Measurements from ENCODE around the gene ATP6V0A4. TPM values are rescaled to one million over a fixed set of nuclear protein-coding genes. Genes with fewer than 3 reads are reported as not detected.

Gene ATP6V0A4
- total RNA-seq, 2 donors from 2014 or later, result 0.38 to 0.74 TPM

DNA sequence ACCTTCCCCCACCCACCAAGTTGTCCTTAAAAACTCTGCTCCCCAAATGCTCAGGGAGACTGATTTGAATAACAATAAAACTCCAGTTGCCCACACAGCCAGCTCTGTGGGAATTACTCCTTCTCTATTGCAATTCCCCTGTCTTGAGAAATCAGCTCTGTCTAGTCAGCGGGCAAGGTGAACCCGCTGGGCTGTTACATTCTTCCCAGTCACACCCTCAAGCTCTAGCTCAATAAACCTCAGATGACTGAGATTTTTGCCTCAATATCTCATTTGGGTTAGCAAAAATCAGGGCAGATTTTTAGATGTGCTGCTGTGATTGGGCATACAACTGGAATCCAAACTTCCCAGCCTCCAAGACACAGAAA, 129.8 kb downstream of the ATP6V0A4 start:
- Mint-ChIP-seq H3K4me1 (ENCODE audit: low read depth) (peaks cover 13% of the 10 kb centered on the region), H3K9me3 (peaks cover 0 to 3% of the 10 kb centered on the region in 2 donors), H3K27ac (no peak overlapping the region), H3K36me3 (ENCODE audit: insufficient read depth in 2 of 2) (no peaks in the 10 kb centered on the region), H3K27me3 (ENCODE audit: low read depth) (peaks cover 6% of the 10 kb centered on the region), H3K4me3 (no peak overlapping the region)
- no peak for DNase-seq
- ATAC-seq (replicated peaks in 1 of 2), result no peak

DNA sequence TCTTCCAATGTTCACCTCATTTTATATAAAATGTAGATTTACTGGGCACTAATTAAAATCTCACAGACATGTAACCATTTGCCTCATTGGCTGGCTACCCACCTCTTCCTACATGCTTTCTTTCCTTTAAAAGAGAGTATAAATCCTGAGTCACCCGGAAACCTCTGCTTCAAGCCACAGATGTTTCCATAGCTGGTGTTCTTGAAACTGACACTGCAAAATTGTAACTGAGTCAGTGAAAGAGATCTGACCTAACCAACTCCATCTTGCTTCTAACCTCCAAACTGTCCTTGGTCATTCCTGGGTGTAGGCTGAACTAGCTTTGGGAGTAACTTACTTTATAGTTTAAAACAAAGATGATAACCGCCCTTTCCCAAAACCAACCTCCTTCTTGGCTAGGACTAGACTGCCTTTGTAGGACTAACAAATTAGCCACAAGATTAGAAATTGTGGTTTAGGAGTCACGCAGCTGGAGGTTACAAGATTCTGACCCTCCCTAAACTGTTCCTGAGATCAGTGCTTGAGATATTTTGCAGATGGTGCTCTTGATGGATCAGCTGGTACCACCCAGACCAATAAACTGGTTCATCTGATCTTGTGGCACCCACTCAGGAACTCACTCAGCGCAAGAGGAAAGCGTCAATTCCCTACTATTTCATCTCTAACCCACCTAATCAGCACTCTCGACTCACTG, 130.3 kb downstream of the ATP6V0A4 start:
- H3K4me1 Mint-ChIP-seq (ENCODE audit: low read depth), result peaks cover 13% of the 10 kb centered on the region
- H3K9me3 Mint-ChIP-seq, result peaks cover 0 to 3% of the 10 kb centered on the region in 2 donors
- DNase-seq (peak in 1 of 2 donors; percentile 4), ATAC-seq (replicated peaks in 1 of 2) (peak; percentile 57 to 73)
- H3K27ac Mint-ChIP-seq, result peak overlapping the region; percentile 81
- no peaks in the 10 kb centered on the region for H3K36me3 Mint-ChIP-seq (ENCODE audit: insufficient read depth in 2 of 2)
- H3K4me3 Mint-ChIP-seq, result peak overlapping the region in 1 of 2 donors; percentile 50
- peaks cover 9% of the 10 kb centered on the region for H3K27me3 Mint-ChIP-seq (ENCODE audit: low read depth)

DNA sequence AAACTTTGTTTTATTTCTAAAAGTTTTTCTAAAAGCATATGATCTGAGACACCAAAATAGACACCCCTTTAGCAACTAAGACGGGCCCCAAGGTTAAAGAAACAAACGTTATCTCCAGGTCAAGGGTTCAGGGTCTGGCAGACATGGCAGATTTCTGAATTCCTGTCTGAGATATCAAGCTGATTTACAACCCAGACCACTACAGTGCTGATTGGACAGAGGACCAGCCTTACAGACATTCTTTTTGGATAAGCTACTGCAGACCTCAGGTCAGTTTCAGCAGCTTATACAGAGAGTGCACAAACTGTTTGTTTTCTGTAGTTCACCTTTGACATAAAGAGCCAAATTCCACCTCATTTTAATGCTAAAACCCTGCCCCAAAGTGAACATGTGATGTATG, 131.6 kb downstream of the ATP6V0A4 start:
- no peak for ATAC-seq (replicated peaks in 1 of 2)
- H3K27ac Mint-ChIP-seq, result no peak overlapping the region
- no peak overlapping the region for H3K4me3 Mint-ChIP-seq
- peaks cover 12% of the 10 kb centered on the region for H3K27me3 Mint-ChIP-seq (ENCODE audit: low read depth)
- DNase-seq, result no peak
- peaks cover 13% of the 10 kb centered on the region for H3K4me1 Mint-ChIP-seq (ENCODE audit: low read depth)
- peaks cover 0 to 3% of the 10 kb centered on the region in 2 donors for H3K9me3 Mint-ChIP-seq
- H3K36me3 Mint-ChIP-seq (ENCODE audit: insufficient read depth in 2 of 2), result no peaks in the 10 kb centered on the region

DNA sequence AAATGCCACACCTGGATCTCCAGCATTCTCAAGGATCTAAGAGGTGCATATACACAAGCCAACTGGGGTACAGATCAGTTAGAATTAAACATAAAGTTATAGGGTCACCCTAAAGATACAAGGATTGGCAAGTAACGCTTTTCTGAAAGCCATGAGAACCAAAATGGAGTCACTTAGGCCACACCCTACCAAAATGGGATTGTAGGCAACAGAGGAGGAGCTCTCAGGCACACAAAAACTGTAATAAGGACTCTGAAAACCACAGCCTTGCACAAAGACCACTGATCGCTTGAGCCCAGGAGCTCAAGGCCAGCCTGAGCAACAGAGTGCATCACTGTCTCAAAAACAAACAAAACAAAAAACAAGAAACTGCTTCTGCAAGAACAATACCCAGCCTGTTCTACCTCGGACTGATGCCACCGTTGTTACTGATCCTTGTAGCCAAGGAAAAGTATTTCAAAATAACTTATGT, 132.3 kb downstream of the ATP6V0A4 start:
- ATAC-seq (replicated peaks in 1 of 2), result no peak
- no peak overlapping the region for H3K27ac Mint-ChIP-seq
- DNase-seq, result no peak
- peaks cover 0 to 3% of the 10 kb centered on the region in 2 donors for H3K9me3 Mint-ChIP-seq
- no peaks in the 10 kb centered on the region for H3K36me3 Mint-ChIP-seq (ENCODE audit: insufficient read depth in 2 of 2)
- H3K4me3 Mint-ChIP-seq, result no peak overlapping the region
- H3K27me3 Mint-ChIP-seq (ENCODE audit: low read depth), result peaks cover 12% of the 10 kb centered on the region
- peaks cover 13% of the 10 kb centered on the region for H3K4me1 Mint-ChIP-seq (ENCODE audit: low read depth)

DNA sequence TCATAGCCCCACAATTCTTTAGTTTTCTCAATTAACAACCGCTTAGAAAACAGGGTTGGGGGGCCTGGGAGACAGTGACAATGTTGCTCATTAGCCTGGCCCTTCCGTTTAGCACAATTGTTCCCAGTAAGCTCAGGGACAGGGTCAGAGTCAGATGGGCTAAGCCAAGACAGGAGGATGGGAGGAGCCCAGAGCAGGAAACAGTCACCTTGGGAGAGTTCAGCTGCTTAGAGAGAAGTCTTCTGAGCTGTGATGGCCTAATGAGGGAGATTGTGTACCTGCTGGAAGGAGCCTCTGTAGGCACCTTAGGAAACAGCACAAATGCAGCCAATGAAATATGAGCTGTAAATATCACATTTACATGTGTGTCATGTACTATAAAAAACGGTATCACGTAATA, 132.7 kb downstream of the ATP6V0A4 start:
- ATAC-seq (replicated peaks in 1 of 2) (no peak), DNase-seq (no peak)
- Mint-ChIP-seq H3K36me3 (ENCODE audit: insufficient read depth in 2 of 2) (no peaks in the 10 kb centered on the region), H3K4me1 (ENCODE audit: low read depth) (peaks cover 13% of the 10 kb centered on the region), H3K27ac (no peak overlapping the region), H3K4me3 (peak overlapping the region; percentile 57 to 65), H3K27me3 (ENCODE audit: low read depth) (peaks cover 12% of the 10 kb centered on the region), H3K9me3 (peaks cover 0 to under 1% of the 10 kb centered on the region in 2 donors)

DNA sequence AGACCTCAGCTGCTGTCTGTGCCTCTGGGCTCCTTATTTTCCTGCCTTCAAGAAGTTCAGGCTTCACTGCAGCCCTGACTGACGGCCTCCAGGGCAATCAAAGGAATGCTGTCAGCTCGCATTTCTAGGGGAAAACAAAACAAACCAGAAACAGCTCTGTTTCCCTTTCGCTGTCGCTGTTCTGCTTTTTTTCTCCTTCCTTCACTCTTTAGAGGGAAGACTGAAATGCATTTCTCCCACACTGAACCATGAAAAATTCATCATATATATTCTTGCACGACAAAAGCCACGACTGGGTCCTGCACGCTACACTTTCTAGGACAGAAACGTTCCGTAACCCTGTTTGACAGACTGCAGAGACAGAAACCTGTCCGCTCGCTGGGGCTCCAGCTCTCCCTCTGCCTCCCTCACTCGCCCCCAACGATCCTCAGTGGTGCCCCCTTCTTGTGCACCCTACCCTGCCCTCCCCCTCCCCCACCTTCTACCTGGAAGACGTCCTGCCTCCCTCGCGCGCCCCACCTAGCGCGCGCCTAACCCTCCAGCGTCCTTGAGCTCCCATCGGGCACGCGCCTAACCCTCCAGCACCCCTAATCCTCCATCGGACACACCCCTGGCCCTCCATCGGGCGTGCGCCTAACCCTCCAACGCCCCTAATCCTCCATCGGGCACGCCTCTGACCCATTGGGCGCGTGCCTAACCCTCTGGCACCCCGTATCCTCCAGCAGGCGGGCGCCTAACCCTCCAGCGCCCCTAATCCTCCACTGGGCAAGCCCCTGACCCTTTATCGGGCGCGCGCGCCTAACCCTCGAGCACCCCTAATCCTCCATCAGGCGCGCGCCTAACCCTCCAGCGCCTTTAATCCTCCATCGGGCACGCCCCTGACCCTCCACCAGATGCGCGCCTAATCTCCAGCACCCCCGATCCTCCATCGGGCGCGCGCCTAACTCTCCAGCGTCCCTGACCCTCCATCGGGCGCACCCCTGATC, 134.0 kb downstream of the ATP6V0A4 start:
- peak overlapping the region; percentile 70 to 85 for H3K4me3 Mint-ChIP-seq
- peaks cover 12% of the 10 kb centered on the region for H3K27me3 Mint-ChIP-seq (ENCODE audit: low read depth)
- H3K4me1 Mint-ChIP-seq (ENCODE audit: low read depth), result peaks cover 13% of the 10 kb centered on the region
- H3K36me3 Mint-ChIP-seq (ENCODE audit: insufficient read depth in 2 of 2), result no peaks in the 10 kb centered on the region
- ATAC-seq (replicated peaks in 1 of 2) (peak; percentile 21 to 39), DNase-seq (peak in 1 of 2 donors; percentile 8)
- H3K9me3 Mint-ChIP-seq, result no peaks in the 10 kb centered on the region
- H3K27ac Mint-ChIP-seq, result no peak overlapping the region

DNA sequence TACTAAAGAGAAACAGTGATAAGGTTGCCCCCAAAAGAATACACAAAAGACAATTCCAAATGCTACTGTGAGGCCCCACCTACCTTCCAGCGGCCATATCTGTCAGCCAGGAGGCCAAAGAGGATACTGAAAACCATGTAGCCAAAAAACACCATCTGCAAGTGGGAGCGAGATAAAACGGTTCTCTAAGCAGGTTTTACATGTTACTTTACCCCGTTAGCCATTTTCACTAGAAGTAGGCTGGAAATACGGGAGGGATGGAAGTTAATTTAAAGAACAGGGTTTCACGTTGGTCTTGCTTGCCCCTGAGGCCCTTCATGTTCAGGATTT, 135.0 kb downstream of the ATP6V0A4 start:
- ATAC-seq (replicated peaks in 1 of 2), result no peak
- Mint-ChIP-seq H3K27ac (no peak overlapping the region), H3K36me3 (ENCODE audit: insufficient read depth in 2 of 2) (no peaks in the 10 kb centered on the region), H3K4me1 (ENCODE audit: low read depth) (peaks cover 8% of the 10 kb centered on the region), H3K4me3 (no peak overlapping the region), H3K27me3 (ENCODE audit: low read depth) (peaks cover 12% of the 10 kb centered on the region), H3K9me3 (no peaks in the 10 kb centered on the region)
- no peak for DNase-seq

DNA sequence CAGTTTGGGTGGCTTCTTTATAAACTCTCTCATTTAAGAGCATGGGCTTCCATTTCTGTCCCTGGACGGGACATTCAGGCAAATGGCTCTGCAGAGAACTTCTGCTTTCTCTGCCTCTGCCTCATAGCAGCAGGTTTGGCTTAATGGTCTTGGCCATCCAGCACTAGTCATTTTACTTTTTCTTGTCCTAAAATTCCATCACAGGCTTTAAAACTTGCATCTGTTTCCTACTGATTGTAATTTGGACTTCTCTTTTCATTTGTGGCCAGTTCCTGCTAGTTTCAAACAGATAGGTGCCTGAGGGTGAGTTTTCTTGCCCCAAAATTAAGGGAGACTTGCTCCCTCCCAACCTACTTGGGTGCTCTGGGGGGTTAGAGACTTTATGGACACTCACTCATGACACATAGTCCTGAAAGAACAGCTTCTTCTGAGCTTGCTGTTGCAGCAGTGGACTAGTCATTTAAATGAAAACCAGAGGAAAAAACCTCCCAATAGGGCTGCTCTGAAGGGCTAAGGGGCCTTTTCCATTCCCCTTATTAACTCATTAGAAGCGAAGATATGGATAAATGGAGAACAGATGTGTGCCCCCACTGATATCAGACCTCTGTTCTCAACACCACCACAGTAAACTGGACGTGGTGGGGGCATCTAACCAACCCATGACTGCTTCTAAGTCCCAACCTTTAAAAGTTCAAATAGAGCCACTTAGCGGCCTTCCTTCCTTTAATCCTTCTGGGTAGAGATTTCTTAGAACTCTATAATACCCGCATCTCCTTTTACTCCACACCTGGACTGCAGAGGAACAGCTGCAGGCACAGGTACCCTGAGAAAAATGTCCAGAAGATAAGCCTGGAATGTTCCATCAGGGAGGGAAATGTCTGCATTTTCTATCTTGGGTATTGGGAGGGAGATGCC, 135.7 kb downstream of the ATP6V0A4 start:
- peaks cover 12% of the 10 kb centered on the region for H3K27me3 Mint-ChIP-seq (ENCODE audit: low read depth)
- H3K36me3 Mint-ChIP-seq (ENCODE audit: insufficient read depth in 2 of 2), result no peaks in the 10 kb centered on the region
- ATAC-seq (replicated peaks in 1 of 2) (no peak), DNase-seq (no peak)
- no peak overlapping the region for H3K4me3 Mint-ChIP-seq
- H3K9me3 Mint-ChIP-seq, result no peaks in the 10 kb centered on the region
- H3K27ac Mint-ChIP-seq, result no peak overlapping the region
- H3K4me1 Mint-ChIP-seq (ENCODE audit: low read depth), result peaks cover 1% of the 10 kb centered on the region

DNA sequence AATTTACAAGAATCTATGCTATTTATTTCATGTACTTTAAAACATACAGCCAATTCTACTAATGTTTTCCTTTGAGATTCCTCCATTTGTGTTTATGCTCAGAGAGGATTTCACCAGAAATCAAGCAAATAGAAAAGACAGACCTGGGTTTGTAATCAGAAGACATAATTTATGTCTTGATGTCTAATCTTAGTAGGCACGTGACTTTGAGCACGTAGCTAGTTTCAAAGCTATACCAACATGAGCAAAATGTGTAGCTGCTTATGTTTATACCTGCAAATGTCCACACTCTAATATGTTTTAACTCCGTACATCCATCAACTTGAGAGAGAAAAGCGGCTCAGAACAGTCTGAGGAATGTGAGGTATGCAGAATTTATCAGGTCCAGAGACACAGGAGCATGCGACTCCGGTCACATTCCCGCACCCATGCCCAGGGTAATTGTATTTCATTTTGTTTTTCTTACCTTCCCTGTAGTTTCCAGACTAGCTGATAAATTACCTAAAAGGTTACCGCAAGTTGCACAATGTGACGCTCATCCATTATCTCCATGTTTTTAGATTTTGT, 136.8 kb downstream of the ATP6V0A4 start:
- no peaks in the 10 kb centered on the region for H3K4me1 Mint-ChIP-seq (ENCODE audit: low read depth)
- DNase-seq (no peak), ATAC-seq (replicated peaks in 1 of 2) (no peak)
- H3K27me3 Mint-ChIP-seq (ENCODE audit: low read depth), result peaks cover 12% of the 10 kb centered on the region
- no peaks in the 10 kb centered on the region for H3K36me3 Mint-ChIP-seq (ENCODE audit: insufficient read depth in 2 of 2)
- no peaks in the 10 kb centered on the region for H3K9me3 Mint-ChIP-seq
- H3K4me3 Mint-ChIP-seq, result no peak overlapping the region
- no peak overlapping the region for H3K27ac Mint-ChIP-seq

DNA sequence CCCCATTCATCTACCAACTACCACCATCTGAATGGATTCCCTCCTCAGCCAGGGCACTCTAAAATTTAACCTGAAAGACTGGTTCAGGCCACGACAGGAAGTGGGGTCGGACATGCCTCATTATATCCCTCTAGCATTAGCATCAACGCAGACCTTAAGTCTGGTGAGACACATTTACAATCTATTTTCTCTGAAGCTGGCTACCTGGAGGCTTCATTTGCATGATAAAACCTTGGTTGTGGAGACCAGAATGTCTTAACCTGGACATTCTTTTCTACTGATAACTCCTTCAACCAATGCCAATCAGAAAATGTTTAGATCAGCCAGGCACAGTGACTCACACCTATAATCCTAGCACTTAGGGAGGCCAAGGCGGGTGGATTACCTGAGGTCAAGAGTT, 139.1 kb downstream of the ATP6V0A4 start:
- DNase-seq, result no peak
- no peak overlapping the region for H3K27ac Mint-ChIP-seq
- peaks cover 6% of the 10 kb centered on the region for H3K27me3 Mint-ChIP-seq (ENCODE audit: low read depth)

DNA sequence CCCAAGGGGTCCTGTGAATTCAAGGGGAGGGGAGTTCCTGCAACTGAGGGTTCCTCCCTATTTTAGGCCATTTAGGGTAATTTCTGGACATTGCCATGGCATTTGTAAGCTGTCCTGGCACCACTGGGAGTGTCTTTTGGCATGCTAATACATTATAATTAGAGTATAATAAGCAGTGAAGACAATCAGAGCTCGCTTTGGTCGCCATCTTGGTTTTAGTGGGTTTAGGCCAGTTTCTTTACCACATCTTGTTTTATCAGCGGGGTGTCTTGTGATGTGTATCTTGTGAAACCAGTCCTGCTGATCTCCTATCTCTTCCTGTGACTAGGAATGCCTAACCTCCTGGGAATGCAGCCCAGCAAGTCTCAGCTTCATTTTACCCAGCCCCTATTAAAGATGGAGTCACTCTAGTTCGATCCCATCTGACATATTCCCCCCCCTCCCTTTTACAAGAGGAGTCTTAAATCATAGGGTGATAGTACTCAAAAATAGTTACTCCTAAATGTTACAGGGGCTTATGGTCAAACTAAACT, 140.1 kb downstream of the ATP6V0A4 start:
- peaks cover 0 to 1% of the 10 kb centered on the region in 2 donors for H3K9me3 Mint-ChIP-seq
- ATAC-seq (replicated peaks in 1 of 2), result no peak
- peaks cover 5% of the 10 kb centered on the region for H3K27me3 Mint-ChIP-seq (ENCODE audit: low read depth)
- H3K4me1 Mint-ChIP-seq (ENCODE audit: low read depth), result no peaks in the 10 kb centered on the region
- no peak for DNase-seq
- H3K4me3 Mint-ChIP-seq, result no peak overlapping the region
- H3K36me3 Mint-ChIP-seq (ENCODE audit: insufficient read depth in 2 of 2), result no peaks in the 10 kb centered on the region
- H3K27ac Mint-ChIP-seq, result no peak overlapping the region

More for the DNA sequence above, 139.1 kb downstream of the ATP6V0A4 start:
- Mint-ChIP-seq H3K4me1 (ENCODE audit: low read depth) (no peaks in the 10 kb centered on the region), H3K9me3 (no peaks in the 10 kb centered on the region), H3K36me3 (ENCODE audit: insufficient read depth in 2 of 2) (no peaks in the 10 kb centered on the region), H3K4me3 (no peak overlapping the region)
- no peak for ATAC-seq (replicated peaks in 1 of 2)

DNA sequence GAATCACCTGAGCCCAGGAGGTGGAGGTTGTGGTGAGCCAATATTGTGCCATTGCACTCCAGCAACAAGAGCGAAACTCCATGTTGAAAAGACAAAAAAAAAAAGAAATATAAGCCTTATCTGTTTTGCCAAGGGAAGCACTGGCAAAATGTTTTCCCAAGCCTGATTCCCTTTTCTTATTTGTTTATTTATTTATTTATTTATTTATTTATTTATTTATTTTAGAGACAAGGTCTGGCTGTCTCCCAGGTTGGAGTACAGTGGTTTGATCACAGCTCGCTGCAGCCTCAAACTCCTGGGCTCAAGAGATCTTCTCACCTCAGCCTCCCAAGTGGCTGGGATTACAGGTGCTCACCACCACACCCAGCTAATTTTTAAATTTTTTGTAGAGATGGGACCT, 141.0 kb downstream of the ATP6V0A4 start:
- no peak for ATAC-seq (replicated peaks in 1 of 2)
- no peaks in the 10 kb centered on the region for H3K36me3 Mint-ChIP-seq (ENCODE audit: insufficient read depth in 2 of 2)

More for the DNA sequence above, 141.0 kb downstream of the ATP6V0A4 start:
- Mint-ChIP-seq H3K4me1 (ENCODE audit: low read depth) (no peaks in the 10 kb centered on the region), H3K27ac (no peak overlapping the region), H3K27me3 (ENCODE audit: low read depth) (no peaks in the 10 kb centered on the region), H3K4me3 (no peak overlapping the region), H3K9me3 (peaks cover 0 to 2% of the 10 kb centered on the region in 2 donors)
- DNase-seq, result no peak

Data from activated T-cell treated with anti-CD3 and anti-CD28 coated beads, Interleukin-2, amount 50 U/mL, for 72 hours (primary cell).